ENCODE measurements around the gene CPXM2.

CPXM2 gene

GRCh38 chr10:123891144-123892071 lies at the start of gene CPXM2:
Gene CPXM2 (minus strand): TSS chr10:123891807. CDS start chr10:123891659, 148 bp downstream.
- peak; percentile 24 for DNase-seq

GRCh38 chr10:123939591-123939990 lies 48.0 kb upstream of the CPXM2 start:
- DNase-seq = no peak

DNA sequence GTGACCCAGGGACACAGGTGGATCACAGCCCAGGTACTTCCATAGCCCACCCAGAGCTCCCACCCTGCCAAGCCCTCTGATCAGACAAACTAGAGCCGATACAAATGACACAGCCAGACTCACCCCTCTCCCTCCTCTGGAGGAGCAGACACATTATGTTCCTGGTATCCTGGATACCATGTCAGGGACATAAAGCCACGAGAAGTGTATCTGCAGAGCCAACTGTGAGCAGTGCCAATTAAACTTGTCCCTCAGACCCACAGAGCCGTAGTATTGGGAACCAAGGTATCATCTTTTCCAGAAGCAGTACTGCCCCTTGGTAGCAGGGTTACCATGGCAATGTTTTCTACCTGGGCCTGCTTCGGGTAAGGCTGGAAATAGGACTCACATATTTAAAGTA lies 47.3 kb upstream of the CPXM2 start:
- no peak for DNase-seq

GRCh38 chr10:123936426-123936825 lies 44.8 kb upstream of the CPXM2 start:
- no peak for DNase-seq

- DNase-seq = no peak
Observed at GRCh38 chr10:123935680-123936079, 44.1 kb upstream of the CPXM2 start.

- no peak for DNase-seq
Observed at GRCh38 chr10:123934846-123935245, 43.2 kb upstream of the CPXM2 start.

GRCh38 chr10:123930340-123931001 lies 38.9 kb upstream of the CPXM2 start:
- DNase-seq = peak; percentile 47

DNA sequence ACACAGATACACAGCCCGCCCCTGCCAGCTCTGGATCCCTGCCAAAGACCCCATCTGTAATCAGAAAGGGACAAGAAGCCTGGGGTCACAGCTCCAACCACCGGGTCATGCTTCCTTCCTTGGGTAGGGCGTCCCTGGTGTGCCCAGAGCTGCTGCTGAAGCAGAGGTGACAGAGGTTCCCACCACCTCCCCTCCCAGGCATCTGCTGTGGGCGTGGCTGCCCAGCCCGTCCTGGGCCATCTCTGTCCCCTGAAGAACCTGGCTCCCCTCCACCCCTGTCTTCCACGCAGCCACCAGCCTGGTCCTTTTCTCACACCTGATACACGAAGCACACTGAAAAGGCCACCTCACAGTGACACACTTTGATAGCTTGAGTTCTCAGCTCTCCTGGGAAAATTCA lies 38.2 kb upstream of the CPXM2 start:
- DNase-seq = no peak

GRCh38 chr10:123928427-123928826 lies 36.8 kb upstream of the CPXM2 start:
- DNase-seq = no peak

DNA sequence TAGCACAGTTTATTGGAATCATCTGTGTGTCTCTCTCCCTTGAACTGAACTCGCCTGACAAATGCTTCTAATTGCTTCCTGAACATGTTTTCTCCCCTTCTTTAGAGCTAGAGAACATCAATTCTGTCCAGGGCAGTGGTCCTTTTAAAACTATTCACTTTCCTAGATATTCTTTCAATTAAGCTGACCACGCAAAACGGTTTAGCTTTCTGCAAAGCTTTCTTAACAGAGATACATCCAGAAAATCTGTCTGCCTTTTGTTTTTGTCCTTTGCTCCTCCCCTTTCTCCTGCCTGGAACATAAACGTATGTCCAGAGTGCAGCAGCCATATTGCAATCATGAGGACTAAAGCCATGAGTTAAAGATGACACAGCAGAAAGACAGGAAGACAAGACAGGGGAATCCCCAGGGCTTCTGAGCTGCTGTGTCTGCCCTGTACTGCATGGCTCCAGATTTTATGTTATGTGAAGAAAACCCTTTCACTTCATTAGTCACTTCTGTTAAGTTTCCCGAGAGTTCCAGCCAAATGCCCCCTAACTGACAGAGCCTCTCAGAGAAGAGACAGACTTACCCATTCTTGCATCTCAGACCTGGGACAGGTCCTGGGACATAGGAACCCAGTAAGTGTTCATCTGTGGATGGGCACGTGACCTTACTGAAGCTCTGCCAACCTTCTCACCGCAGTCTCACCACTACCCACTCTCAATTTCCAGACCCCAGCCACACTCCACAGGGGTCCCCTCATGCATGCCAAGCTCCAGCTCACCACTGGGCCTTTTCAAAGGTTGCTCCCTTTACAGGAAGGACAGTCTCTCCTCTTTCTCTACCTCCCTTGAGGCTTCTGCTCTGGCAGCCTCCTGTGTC lies 35.0 kb upstream of the CPXM2 start:
- no peak for DNase-seq

- DNase-seq = no peak
Observed at GRCh38 chr10:123922126-123922525, 30.5 kb upstream of the CPXM2 start.

DNA sequence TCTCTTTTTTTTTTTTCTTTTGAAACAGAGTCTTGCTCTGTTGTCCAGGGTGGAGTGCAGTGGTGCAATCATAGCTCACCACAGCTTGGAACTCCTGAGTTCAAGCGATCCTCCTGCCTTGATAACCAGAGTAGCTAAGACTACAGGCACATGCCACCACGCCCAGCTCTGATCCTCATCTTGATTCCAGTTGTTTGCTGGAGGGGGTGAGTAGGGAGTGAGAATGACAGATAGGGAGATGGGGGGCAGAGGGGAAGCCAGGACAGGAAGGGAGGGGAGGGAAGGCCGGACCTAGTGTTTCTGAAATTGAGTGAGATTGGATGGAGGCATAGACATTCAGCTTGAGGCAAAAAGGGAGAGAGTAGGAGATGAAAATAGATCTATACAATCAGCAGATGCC lies 25.2 kb upstream of the CPXM2 start:
- DNase-seq = no peak

GRCh38 chr10:123913688-123914268 lies 22.2 kb upstream of the CPXM2 start:
- peak; percentile 26 for DNase-seq

- DNase-seq = peak; percentile 30
Observed at GRCh38 chr10:123912871-123913270, 21.3 kb upstream of the CPXM2 start.

DNA sequence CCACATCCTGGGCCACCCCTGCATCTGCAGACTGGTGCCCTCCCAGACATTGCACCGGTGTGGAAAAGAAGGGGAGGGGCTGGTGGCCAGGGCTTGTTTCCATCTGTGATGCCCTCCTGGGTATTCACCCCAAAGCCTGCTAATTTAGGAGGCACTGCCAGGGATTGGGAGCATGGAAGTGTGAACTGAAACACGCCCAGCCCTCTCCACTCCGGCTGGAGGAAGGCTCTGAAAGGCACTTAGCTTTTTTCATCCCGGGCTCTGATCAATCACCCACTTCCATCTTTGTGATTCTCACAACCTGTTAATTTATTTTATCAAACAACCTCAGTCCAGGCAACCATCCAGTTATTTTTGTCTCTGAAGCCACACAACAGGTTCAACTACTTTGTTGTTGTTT lies 20.9 kb upstream of the CPXM2 start:
- no peak for DNase-seq

GRCh38 chr10:123911866-123912265 lies 20.3 kb upstream of the CPXM2 start:
- DNase-seq = peak; percentile 84

DNA sequence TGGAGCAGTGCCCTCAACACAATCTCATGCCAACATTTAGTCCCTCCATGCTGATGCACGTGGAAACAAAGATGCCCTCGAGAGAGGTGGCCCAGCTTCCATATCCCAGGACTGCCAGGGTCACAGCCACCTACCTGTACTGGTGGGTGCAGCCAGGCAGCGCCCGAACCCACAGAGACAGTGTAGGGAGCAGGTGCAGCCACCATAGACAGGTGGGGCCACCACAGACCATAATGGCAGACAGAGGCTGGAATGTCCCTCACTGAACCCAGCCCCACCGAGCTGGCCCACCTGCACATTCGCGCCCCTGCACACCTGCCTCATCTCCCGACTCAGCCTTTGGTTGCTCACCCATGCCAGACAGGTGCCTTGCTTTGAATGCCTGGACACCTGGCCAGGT lies 18.3 kb upstream of the CPXM2 start:
- no peak for DNase-seq

- no peak for DNase-seq
Observed at GRCh38 chr10:123909426-123909825, 17.8 kb upstream of the CPXM2 start.

DNA sequence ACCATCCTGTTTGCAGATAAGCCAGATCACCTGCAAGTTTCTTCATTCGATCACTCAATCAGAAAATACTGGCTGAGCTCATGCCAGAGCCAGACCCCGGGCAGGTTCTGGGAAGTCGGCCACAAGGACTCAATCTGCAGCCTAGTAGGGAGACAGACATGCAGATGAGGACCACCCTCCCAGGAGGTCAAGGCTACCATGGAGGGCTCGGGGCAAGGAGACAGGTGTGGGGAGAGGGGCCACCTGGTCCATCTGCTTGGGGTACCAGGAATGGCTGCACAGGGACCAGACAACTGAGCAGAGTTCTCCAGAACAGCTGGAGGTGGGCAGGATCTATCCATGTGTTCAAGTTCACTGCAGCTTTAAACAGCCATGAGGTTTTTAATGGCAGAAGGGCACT lies 16.8 kb upstream of the CPXM2 start:
- no peak for DNase-seq

GRCh38 chr10:123906884-123907652 lies 15.5 kb upstream of the CPXM2 start:
- DNase-seq = no peak

GRCh38 chr10:123906296-123906695 lies 14.7 kb upstream of the CPXM2 start:
- peak; percentile 29 for DNase-seq

GRCh38 chr10:123904834-123905409 lies 13.3 kb upstream of the CPXM2 start:
- no peak for DNase-seq
